Stomach (tissue), 9 donors: Measurements from ENCODE around the gene PC. TPM values are rescaled to one million over a fixed set of nuclear protein-coding genes. Genes with fewer than 3 reads are reported as not detected.

ENCODE experiments used
- DNase-seq, 2 donors: peaks; one replicate each; pipeline versions ENCODE4 v3.0.0 to v3.0.0-alpha.2; 2013 to 2019
- H3K27ac ChIP-seq, 5 donors: fragments of 200-600 bp in 4 of 5; sonication (generic) in 4 of 5; one replicate each; pipeline ENCODE4 v1.5.1; 2013 to 2019; ENCODE audit warnings: mild to moderate bottlenecking in 1 of 5, moderate library complexity in 1 of 5
- H3K27me3 ChIP-seq, 3 donors: fragments of 200-600 bp; sonication (generic); one replicate each; pipeline ENCODE4 v1.5.1; 2017 to 2019; ENCODE audit warnings: mixed run types in 1 of 3
- H3K36me3 ChIP-seq, 4 donors: fragments of 200-600 bp; sonication (generic); 1 replicate in 3 of 4; 2 replicates in 1 of 4; pipeline ENCODE4 v1.5.1; 2016 to 2019
- H3K4me1 ChIP-seq, 4 donors: fragments of 200-600 bp; sonication (generic); one replicate each; pipeline ENCODE4 v1.5.1; 2016 to 2019
- H3K4me3 ChIP-seq, 4 donors: fragments of 200-600 bp; sonication (generic) in 3 of 4; one replicate each; pipeline ENCODE4 v1.5.1; 2016 to 2019; ENCODE audit warnings: mild to moderate bottlenecking in 1 of 4
- H3K9me3 ChIP-seq, 4 donors: fragments of 200-600 bp; sonication (generic); one replicate each; pipeline ENCODE4 v1.5.1; 2016 to 2019
- CTCF ChIP-seq, 7 experiments: fragments of 450-650 bp in 4 of 7; fragments of 200-600 bp in 3 of 7; sonication (generic) in 3 of 7; IDR thresholded peaks; one replicate each; pipeline ENCODE4 v1.5.1; 2016 to 2019; ENCODE audit warnings: antibody characterized with exemption in 7 of 7, control low read depth in 2 of 7, mild to moderate bottlenecking in 1 of 7
- EP300 ChIP-seq: sonication (generic); formaldehyde crosslinking; IDR thresholded peaks from one replicate; pipeline ENCODE4 v1.6.1; 2017; ENCODE audit warnings: antibody characterized with exemption
- POLR2A ChIP-seq, 4 donors: fragments of 450-650 bp; IDR thresholded peaks; one replicate each; pipeline ENCODE4 v1.6.1; 2016; ENCODE audit warnings: antibody characterized with exemption in 4 of 4, control low read depth in 2 of 4, mild to moderate bottlenecking in 1 of 4, moderate library complexity in 1 of 4
- POLR2AphosphoS5 ChIP-seq, 3 donors: sonication (generic); formaldehyde crosslinking; IDR thresholded peaks; one replicate each; pipeline ENCODE4 v1.6.1; 2016; ENCODE audit warnings: antibody characterized with exemption in 3 of 3
- WGBS, 5 donors: extraction: QIAGEN DNeasy Blood & Tissue Kit in 3 of 5; methylation state at CpG; one replicate each; pipeline versions ENCODE4 v1.1.5 to v1.1.7; 2013 to 2018; 5-methylcytosine and 5-hydroxymethylcytosine counted together
- intact Hi-C: fragments of 100-400 bp; cut with DNase I; formaldehyde crosslinking; loops from one replicate; pipeline ENCODE4 v1.15.1; 2023; ENCODE audit warnings: low total_unique reads
- polyA plus RNA-seq, 3 donors: library from polyadenylated mRNA; stranded (reverse); fragments of 200-250 nt; gene quantifications; one replicate each; pipeline ENCODE4 v1.2.3, GENCODE V29; 2013
- total RNA-seq, 5 donors: library from RNA; depleted of rRNA; stranded (reverse); fragments of >200 nt; gene quantifications; one replicate each; pipeline versions ENCODE4 v1.1.0 to v1.2.3, GENCODE V29; 2014 to 2016
- donor health status: healthy with polysubstance abuse.
- donor health status: Bipolar disorder and iron deficiency.
- donor health status: healthy.

Gene PC
- total and polyA plus RNA-seq, 8 donors: 0.58 to 86.0 (median 22.3) TPM

- H3K27ac ChIP-seq: peak overlapping the region in 4 of 5 donors; percentile 7 to 47 (median 44)
- TF ChIP-seq EP300 (no peak), POLR2AphosphoS5 (IDR thresholded peaks at IDR 0.05) (no peak), POLR2A (IDR thresholded peaks at IDR 0.05) (no peak), CTCF (IDR thresholded peaks at IDR 0.05) (no peak)
- WGBS, 5 donors: 30 to 51% (median 44%) methylated on average over 8 of the region's 8 CpGs
- no peak overlapping the region for H3K4me3 ChIP-seq
- peaks cover 0 to 8% (median 6%) of the 10 kb centered on the region in 4 donors for H3K4me1 ChIP-seq
- no peaks in the 10 kb centered on the region for H3K27me3 ChIP-seq
- DNase-seq: peak; percentile 45 to 78
- peaks cover 0 to 5% (median 0%) of the 10 kb centered on the region in 4 donors for H3K36me3 ChIP-seq
- intact Hi-C loops: no loop called here
- H3K9me3 ChIP-seq: no peaks in the 10 kb centered on the region
Measured at GRCh38 chr11:66950112-66950535, 8.1 kb downstream of the PC start.

- Histone ChIP-seq H3K4me1 (peaks cover 0 to 8% (median 0%) of the 10 kb centered on the region in 4 donors), H3K9me3 (no peaks in the 10 kb centered on the region), H3K27ac (no peak overlapping the region), H3K27me3 (no peaks in the 10 kb centered on the region), H3K36me3 (peaks cover 0 to 9% (median 0%) of the 10 kb centered on the region in 4 donors), H3K4me3 (no peak overlapping the region)
- TF ChIP-seq POLR2A (IDR thresholded peaks at IDR 0.05): no peak
- no peak for TF ChIP-seq EP300
- TF ChIP-seq CTCF (IDR thresholded peaks at IDR 0.05): no peak
- TF ChIP-seq POLR2AphosphoS5 (IDR thresholded peaks at IDR 0.05): no peak
- 86 to 95% (median 90%) methylated on average over 5 of the region's 5 CpGs for WGBS, 5 donors
- intact Hi-C loops: no loop called here
- no peak for DNase-seq
Measured at GRCh38 chr11:66938582-66939135, 19.5 kb downstream of the PC start.

- intact Hi-C loops: no loop called here
- H3K36me3 ChIP-seq: peaks cover 0 to 5% (median 0%) of the 10 kb centered on the region in 4 donors
- H3K27me3 ChIP-seq: no peaks in the 10 kb centered on the region
- no peak overlapping the region for H3K4me3 ChIP-seq
- H3K4me1 ChIP-seq: peaks cover 0 to 8% (median 0%) of the 10 kb centered on the region in 4 donors
- TF ChIP-seq EP300: no peak
- TF ChIP-seq POLR2A (IDR thresholded peaks at IDR 0.05): no peak
- no peak for TF ChIP-seq CTCF (IDR thresholded peaks at IDR 0.05)
- TF ChIP-seq POLR2AphosphoS5 (IDR thresholded peaks at IDR 0.05): no peak
- H3K9me3 ChIP-seq: no peaks in the 10 kb centered on the region
- no peak overlapping the region for H3K27ac ChIP-seq
- no peak for DNase-seq
- 93 to 100% (median 100%) methylated on average over 1 of the region's 1 CpG for WGBS, 5 donors
Measured at GRCh38 chr11:66937193-66937733, 20.9 kb downstream of the PC start.

- peaks cover 0 to 12% (median 2%) of the 10 kb centered on the region in 4 donors for H3K4me1 ChIP-seq
- no peaks in the 10 kb centered on the region for H3K36me3 ChIP-seq
- DNase-seq: no peak
- H3K9me3 ChIP-seq: no peaks in the 10 kb centered on the region
- H3K4me3 ChIP-seq: no peak overlapping the region
- no peak for TF ChIP-seq EP300
- no peak for TF ChIP-seq CTCF (IDR thresholded peaks at IDR 0.05)
- no peak for TF ChIP-seq POLR2AphosphoS5 (IDR thresholded peaks at IDR 0.05)
- TF ChIP-seq POLR2A (IDR thresholded peaks at IDR 0.05): no peak
- WGBS, 5 donors: 54 to 74% (median 62%) methylated on average over 2 of the region's 2 CpGs
- no peak overlapping the region for H3K27ac ChIP-seq
- H3K27me3 ChIP-seq: no peaks in the 10 kb centered on the region
- intact Hi-C loops: no loop called here
Measured at GRCh38 chr11:66936311-66936711, 21.9 kb downstream of the PC start.
